ENCODE measurements around the gene SLC5A11. TPM values are rescaled to one million over a fixed set of nuclear protein-coding genes. Genes with fewer than 3 reads are reported as not detected.
"Not testable (repeated sequence)": the region's sequence is repeated elsewhere in the genome, so short reads cannot be mapped to it uniquely, and the experiment has no call there.

Gene SLC5A11
- total and polyA plus RNA-seq, 5 donors = 0.02 TPM; not detected in 4

- intact Hi-C loops (cut with DNase I) = no loop called here
- H3K4me3 ChIP-seq (ENCODE audit: low read length) = no peak overlapping the region
- H3K27ac ChIP-seq (ENCODE audit: low read length) = no peak overlapping the region
- 94% methylated on average over 6 of the region's 6 CpGs for WGBS
- no peaks in the 10 kb centered on the region for H3K27me3 ChIP-seq (ENCODE audit: control insufficient read depth, insufficient read depth)
- H3K9me3 ChIP-seq (ENCODE audit: control insufficient read depth, low read length) = no peaks in the 10 kb centered on the region
- ATAC-seq = no peak
- peaks cover 2% of the 10 kb centered on the region for H3K4me1 ChIP-seq (ENCODE audit: control insufficient read depth, insufficient read depth, low read length)
- DNase-seq = no peak
Measured at GRCh38 chr16:24836836-24837235, 8.9 kb upstream of the SLC5A11 start.

- no peaks in the 10 kb centered on the region for H3K9me3 ChIP-seq (ENCODE audit: control insufficient read depth, low read length)
- H3K27me3 ChIP-seq (ENCODE audit: control insufficient read depth, insufficient read depth) = no peaks in the 10 kb centered on the region
- ATAC-seq (no peak), DNase-seq (no peak)
- intact Hi-C loops (cut with DNase I) = no loop called here
- no peak overlapping the region for H3K4me3 ChIP-seq (ENCODE audit: low read length)
- peaks cover 2% of the 10 kb centered on the region for H3K4me1 ChIP-seq (ENCODE audit: control insufficient read depth, insufficient read depth, low read length)
- no peak overlapping the region for H3K27ac ChIP-seq (ENCODE audit: low read length)
- WGBS = 83% methylated on average over 9 of the region's 9 CpGs
Measured at GRCh38 chr16:24837969-24838368, 7.8 kb upstream of the SLC5A11 start.

- no peak overlapping the region for H3K4me3 ChIP-seq (ENCODE audit: low read length)
- intact Hi-C loops (cut with DNase I) = no loop called here
- DNase-seq (peak in 2 of 3 donors; percentile 53 to 70), ATAC-seq (peak; percentile 92 to 94)
- H3K27me3 ChIP-seq (ENCODE audit: control insufficient read depth, insufficient read depth) = no peaks in the 10 kb centered on the region
- H3K9me3 ChIP-seq (ENCODE audit: control insufficient read depth, low read length) = no peaks in the 10 kb centered on the region
- peaks cover 2% of the 10 kb centered on the region for H3K4me1 ChIP-seq (ENCODE audit: control insufficient read depth, insufficient read depth, low read length)
- whole genome bisulfite sequencing = 20% methylated on average over 5 of the region's 5 CpGs
- H3K27ac ChIP-seq (ENCODE audit: low read length) = no peak overlapping the region
Measured at GRCh38 chr16:24838554-24839266, 7.1 kb upstream of the SLC5A11 start.

- ATAC-seq = no peak
- H3K27me3 ChIP-seq (ENCODE audit: control insufficient read depth, insufficient read depth) = no peaks in the 10 kb centered on the region
- DNase-seq = no peak
- no peak overlapping the region for H3K27ac ChIP-seq (ENCODE audit: low read length)
- intact Hi-C loops (cut with DNase I) = no loop called here
- no peaks in the 10 kb centered on the region for H3K9me3 ChIP-seq (ENCODE audit: control insufficient read depth, low read length)
- no peak overlapping the region for H3K4me3 ChIP-seq (ENCODE audit: low read length)
- 86% methylated on average over 7 of the region's 7 CpGs for whole genome bisulfite sequencing
- peaks cover 2% of the 10 kb centered on the region for H3K4me1 ChIP-seq (ENCODE audit: control insufficient read depth, insufficient read depth, low read length)
Measured at GRCh38 chr16:24839347-24839972, 6.3 kb upstream of the SLC5A11 start.

- Histone ChIP-seq H3K27ac (ENCODE audit: low read length) (no peak overlapping the region), H3K4me3 (ENCODE audit: low read length) (no peak overlapping the region), H3K27me3 (ENCODE audit: control insufficient read depth, insufficient read depth) (no peaks in the 10 kb centered on the region), H3K9me3 (ENCODE audit: control insufficient read depth, low read length) (no peaks in the 10 kb centered on the region), H3K4me1 (ENCODE audit: control insufficient read depth, insufficient read depth, low read length) (peaks cover 2% of the 10 kb centered on the region)
- intact Hi-C loops (cut with DNase I) = no loop called here
- DNase-seq = no peak
- ATAC-seq = no peak
Measured at GRCh38 chr16:24841291-24841690, 4.5 kb upstream of the SLC5A11 start.

- H3K4me1 ChIP-seq (ENCODE audit: control insufficient read depth, insufficient read depth, low read length) = no peaks in the 10 kb centered on the region
- no peaks in the 10 kb centered on the region for H3K9me3 ChIP-seq (ENCODE audit: control insufficient read depth, low read length)
- 78% methylated on average over 17 of the region's 17 CpGs for WGBS
- no peak for ATAC-seq
- no peak for DNase-seq
- no peak overlapping the region for H3K4me3 ChIP-seq (ENCODE audit: low read length)
- intact Hi-C loops (cut with DNase I) = no loop called here
- no peak overlapping the region for H3K27ac ChIP-seq (ENCODE audit: low read length)
- H3K27me3 ChIP-seq (ENCODE audit: control insufficient read depth, insufficient read depth) = no peaks in the 10 kb centered on the region
Measured at GRCh38 chr16:24844101-24845030, 1.4 kb upstream of the SLC5A11 start.

- 88% methylated on average over 2 of the region's 2 CpGs for WGBS
- H3K4me3 ChIP-seq (ENCODE audit: low read length); intact Hi-C loops (cut with DNase I); DNase-seq; H3K27me3 ChIP-seq (ENCODE audit: control insufficient read depth, insufficient read depth); ATAC-seq; H3K27ac ChIP-seq (ENCODE audit: low read length); H3K4me1 ChIP-seq (ENCODE audit: control insufficient read depth, insufficient read depth, low read length); H3K9me3 ChIP-seq (ENCODE audit: control insufficient read depth, low read length): not testable (repeated sequence)
Measured at GRCh38 chr16:24845031-24845365, 765 bp upstream of the SLC5A11 start.

- 68% methylated on average over 8 of the region's 8 CpGs for WGBS
- Histone ChIP-seq H3K9me3 (ENCODE audit: control insufficient read depth, low read length) (no peaks in the 10 kb centered on the region), H3K27me3 (ENCODE audit: control insufficient read depth, insufficient read depth) (no peaks in the 10 kb centered on the region), H3K4me1 (ENCODE audit: control insufficient read depth, insufficient read depth, low read length) (no peaks in the 10 kb centered on the region), H3K27ac (ENCODE audit: low read length) (no peak overlapping the region), H3K4me3 (ENCODE audit: low read length) (no peak overlapping the region)
- ATAC-seq = no peak
- intact Hi-C loops (cut with DNase I) = no loop called here
- no peak for DNase-seq
Measured at GRCh38 chr16:24846548-24847357, 990 bp downstream of the SLC5A11 start.

GRCh38 chr16:24847358-24847664 is 1.5 kb downstream of the SLC5A11 start:
- ATAC-seq = no peak
- Histone ChIP-seq H3K4me3 (ENCODE audit: low read length) (no peak overlapping the region), H3K27me3 (ENCODE audit: control insufficient read depth, insufficient read depth) (no peaks in the 10 kb centered on the region), H3K27ac (ENCODE audit: low read length) (no peak overlapping the region), H3K9me3 (ENCODE audit: control insufficient read depth, low read length) (no peaks in the 10 kb centered on the region), H3K4me1 (ENCODE audit: control insufficient read depth, insufficient read depth, low read length) (no peaks in the 10 kb centered on the region)
- WGBS = 82% methylated on average over 3 of the region's 3 CpGs
- no peak for DNase-seq
- intact Hi-C loops (cut with DNase I) = no loop called here

- no peak overlapping the region for H3K27ac ChIP-seq (ENCODE audit: low read length)
- 75% methylated on average over 5 of the region's 5 CpGs for WGBS
- DNase-seq (no peak), ATAC-seq (no peak)
- H3K4me1 ChIP-seq (ENCODE audit: control insufficient read depth, insufficient read depth, low read length) = no peaks in the 10 kb centered on the region
- H3K9me3 ChIP-seq (ENCODE audit: control insufficient read depth, low read length) = no peaks in the 10 kb centered on the region
- H3K27me3 ChIP-seq (ENCODE audit: control insufficient read depth, insufficient read depth) = no peaks in the 10 kb centered on the region
- intact Hi-C loops (cut with DNase I) = no loop called here
- H3K4me3 ChIP-seq (ENCODE audit: low read length) = no peak overlapping the region
Measured at GRCh38 chr16:24848065-24848464, 2.3 kb downstream of the SLC5A11 start.

Data from right cardiac atrium (tissue), 5 donors.